ENCODE data around the gene ZBP1.

ZBP1 gene

DNA sequence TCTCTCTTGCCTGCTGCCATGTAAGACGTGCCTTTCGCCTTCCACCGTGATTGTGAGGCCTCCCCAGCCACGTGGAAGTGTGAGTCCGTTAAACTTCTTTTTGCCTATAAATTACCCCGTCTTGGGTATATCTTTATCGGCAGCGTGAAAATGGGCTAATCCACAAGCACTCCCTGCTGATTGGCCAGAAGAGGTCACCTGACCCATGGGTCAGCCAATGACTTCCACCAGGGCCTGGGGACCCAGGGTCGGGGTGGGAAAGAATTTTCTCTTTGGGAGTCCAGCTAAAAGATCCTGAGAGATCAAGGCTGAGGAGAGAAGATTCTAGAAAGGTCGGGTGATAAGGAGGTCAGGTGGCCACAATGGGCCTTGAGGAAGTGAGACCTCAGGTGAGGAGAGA, 17.1 kb downstream of the ZBP1 start:
- Mint-ChIP-seq H3K27me3 (no peaks in the 10 kb centered on the region), H3K9me3 (no peaks in the 10 kb centered on the region), H3K27ac (no peak overlapping the region), H3K36me3 (peaks cover 8% of the 10 kb centered on the region), H3K4me1 (peaks cover 15% of the 10 kb centered on the region), H3K4me3 (no peak overlapping the region)

DNA sequence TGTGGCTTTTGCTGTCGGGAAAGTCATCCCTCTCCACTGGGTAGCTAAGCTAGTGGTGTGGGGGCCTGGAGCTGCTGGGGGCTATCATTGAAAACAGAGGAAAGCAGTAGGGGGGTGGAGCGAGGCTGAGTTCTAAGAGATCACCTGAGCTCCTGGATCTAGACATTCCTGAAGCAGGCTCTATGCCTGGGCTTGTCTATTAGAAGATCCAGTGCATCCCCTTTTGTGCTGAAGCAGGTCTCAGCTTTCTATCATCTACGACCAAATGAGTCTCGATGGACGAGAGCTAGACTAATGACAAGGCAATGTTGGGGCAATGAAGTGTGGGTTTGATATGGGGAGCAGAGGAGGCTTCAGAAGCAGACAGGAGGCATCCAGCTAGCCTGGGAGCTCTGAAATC, 18.5 kb downstream of the ZBP1 start:
- Mint-ChIP-seq H3K27me3 (no peaks in the 10 kb centered on the region), H3K9me3 (no peaks in the 10 kb centered on the region), H3K36me3 (peaks cover 5% of the 10 kb centered on the region), H3K4me3 (no peak overlapping the region), H3K27ac (peak overlapping the region; percentile 23), H3K4me1 (peaks cover 15% of the 10 kb centered on the region)

DNA sequence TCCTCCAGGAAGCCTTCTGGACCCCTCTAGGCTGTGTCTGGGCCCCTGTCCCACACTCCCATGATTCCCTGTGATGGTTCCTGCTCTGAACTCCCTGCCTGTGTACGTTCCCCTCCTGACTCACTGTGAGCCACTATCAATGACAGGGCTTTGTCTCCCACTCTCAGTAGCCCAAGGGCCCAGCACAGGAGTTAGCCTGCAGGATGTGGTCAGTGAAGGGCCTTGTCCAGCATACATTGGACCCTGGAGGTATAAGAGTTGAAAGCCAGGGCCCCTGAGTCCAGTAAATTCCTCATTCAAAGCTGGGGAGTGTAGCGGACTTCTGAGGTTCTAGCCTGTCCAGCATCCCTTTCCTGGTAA, 19.0 kb downstream of the ZBP1 start:
- Mint-ChIP-seq H3K36me3 (peaks cover 4% of the 10 kb centered on the region), H3K4me3 (no peak overlapping the region), H3K4me1 (peaks cover 15% of the 10 kb centered on the region), H3K9me3 (no peaks in the 10 kb centered on the region), H3K27me3 (no peaks in the 10 kb centered on the region), H3K27ac (no peak overlapping the region)

DNA sequence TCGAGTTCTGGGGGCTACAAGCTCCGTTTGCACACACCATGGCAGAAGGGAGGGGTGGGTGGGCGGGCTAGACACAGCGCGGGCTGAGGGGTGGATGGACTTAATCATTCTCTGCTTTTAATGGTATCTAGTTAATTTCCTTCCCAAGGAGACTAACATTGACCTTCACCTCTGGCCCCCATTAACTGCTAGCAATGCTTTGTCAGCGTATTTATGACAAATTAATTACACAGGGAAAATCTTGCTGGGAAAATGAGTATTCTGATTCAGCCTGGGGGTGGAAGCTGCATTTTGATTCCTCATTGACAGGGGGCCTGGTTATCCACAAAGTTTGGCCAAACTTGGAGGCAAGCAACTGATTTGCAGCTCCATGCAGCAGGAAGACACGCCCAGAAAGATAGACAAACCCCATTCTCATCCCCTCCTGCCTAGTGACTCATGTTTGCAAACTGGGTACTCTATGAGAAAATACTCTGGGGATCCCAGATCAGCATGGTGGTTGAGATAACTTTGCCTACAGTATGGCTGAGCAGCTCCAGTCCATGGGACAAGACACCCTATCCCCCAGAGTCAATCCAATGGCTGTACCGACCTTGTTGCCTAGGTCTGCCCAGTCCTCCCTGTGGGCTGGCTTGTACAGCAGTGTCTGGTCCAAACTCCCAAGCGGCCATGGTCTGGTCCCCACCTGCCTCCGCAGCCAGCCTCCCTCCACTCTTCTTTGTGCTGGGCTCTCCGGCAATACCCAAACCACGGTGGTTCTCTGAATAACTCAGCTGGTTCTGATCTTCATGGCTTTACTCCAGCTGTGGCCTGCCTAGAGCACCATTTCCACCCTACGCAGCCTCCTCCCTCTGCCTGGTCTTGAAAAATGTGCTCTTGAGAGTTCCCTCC, 19.7 kb downstream of the ZBP1 start:
- Mint-ChIP-seq H3K36me3 (peaks cover 2% of the 10 kb centered on the region), H3K9me3 (no peaks in the 10 kb centered on the region), H3K4me1 (peaks cover 11% of the 10 kb centered on the region), H3K4me3 (no peak overlapping the region), H3K27ac (no peak overlapping the region), H3K27me3 (no peaks in the 10 kb centered on the region)

DNA sequence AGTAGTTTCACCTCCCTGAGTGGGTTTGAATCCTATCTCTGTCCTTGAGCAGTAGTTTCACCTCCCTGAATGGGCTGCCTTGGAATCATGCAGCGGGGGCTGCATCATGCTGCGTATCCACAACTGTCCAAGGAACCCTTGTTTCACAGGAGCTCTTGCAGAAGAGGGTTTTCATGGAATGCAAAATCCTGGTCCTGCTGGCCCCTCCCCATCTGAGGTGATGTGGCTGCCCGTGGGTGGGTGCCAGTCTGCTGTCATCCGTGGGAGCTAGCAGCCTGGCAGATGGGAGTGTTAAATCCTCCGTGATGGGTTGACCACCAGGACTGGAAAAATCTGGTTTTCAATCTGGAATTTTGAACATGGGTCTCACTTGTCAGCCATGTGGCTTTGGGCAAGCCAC, 21.7 kb downstream of the ZBP1 start:
- Mint-ChIP-seq H3K9me3 (no peaks in the 10 kb centered on the region), H3K36me3 (peaks cover 2% of the 10 kb centered on the region), H3K27me3 (no peaks in the 10 kb centered on the region), H3K4me1 (peaks cover 3% of the 10 kb centered on the region), H3K4me3 (no peak overlapping the region), H3K27ac (no peak overlapping the region)

DNA sequence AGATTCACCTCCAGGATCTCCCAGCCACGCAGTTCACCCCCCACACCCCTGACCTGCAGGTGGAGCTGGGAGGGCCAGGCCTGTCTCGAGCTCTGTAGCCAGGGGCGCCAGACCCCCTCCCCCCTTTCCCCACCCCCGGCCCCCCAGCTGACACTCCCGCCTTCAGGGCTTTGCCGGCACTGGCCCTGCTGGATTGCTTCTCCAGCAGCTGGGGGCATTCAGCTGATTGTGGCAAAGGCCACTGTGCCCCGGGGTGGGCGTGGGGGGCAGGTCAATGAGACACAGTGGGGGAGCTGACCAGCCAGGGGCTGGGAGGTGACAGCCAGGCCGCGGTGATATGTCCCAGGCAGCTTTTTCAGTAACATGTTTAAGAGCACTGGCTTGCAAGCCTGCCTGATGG, 22.2 kb downstream of the ZBP1 start:
- Mint-ChIP-seq H3K36me3 (peaks cover 1% of the 10 kb centered on the region), H3K27ac (no peak overlapping the region), H3K9me3 (no peaks in the 10 kb centered on the region), H3K27me3 (no peaks in the 10 kb centered on the region), H3K4me3 (no peak overlapping the region), H3K4me1 (peaks cover 3% of the 10 kb centered on the region)

DNA sequence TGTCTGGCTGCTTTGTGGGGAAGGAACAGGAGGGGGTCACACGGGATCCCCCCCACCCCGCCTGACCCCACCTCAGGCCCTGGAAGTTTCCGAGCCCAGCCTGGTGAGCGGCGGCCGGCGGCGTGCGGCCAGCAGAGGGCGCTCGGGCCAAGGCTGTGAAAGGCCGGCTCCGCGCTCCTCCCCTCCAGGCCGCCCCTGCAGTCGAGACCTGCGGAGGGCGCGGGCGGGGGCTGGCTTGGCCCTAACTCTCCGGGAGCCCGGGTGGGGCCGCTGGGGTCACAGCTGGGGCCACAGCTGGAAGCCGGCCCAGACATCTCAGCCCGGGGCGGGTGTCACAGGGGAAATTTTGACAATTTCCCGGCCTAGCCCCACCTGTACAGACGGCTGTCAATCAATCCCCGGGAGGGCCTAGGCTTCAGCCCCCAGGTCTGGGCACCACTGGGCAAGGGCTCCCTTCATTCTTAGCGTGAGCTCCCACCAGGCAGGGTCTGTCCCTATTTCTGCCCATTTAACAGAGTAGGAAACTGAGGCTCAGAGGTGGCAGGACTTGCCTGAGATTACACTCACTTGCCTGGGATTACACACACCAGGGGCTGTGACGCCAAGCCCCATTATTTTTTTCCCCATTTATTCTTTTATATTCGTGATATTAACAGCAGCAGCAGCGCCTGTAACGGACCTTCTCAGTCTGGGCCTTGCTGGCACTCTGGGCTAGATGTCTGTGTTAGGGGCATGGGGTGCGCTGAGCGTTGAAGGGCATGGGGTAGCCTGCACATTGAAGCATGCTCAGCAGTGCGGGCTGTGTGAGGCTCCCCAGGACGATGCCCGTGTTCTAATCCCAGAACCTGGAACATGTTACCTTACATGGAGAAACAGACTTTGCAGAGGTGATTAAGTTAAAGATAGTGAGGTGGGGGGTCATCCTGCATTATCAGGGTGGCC, 23.0 kb downstream of the ZBP1 start:
- peak overlapping the region; percentile 4 for H3K4me3 Mint-ChIP-seq
- peaks cover 3% of the 10 kb centered on the region for H3K4me1 Mint-ChIP-seq
- H3K27ac Mint-ChIP-seq: no peak overlapping the region

DNA sequence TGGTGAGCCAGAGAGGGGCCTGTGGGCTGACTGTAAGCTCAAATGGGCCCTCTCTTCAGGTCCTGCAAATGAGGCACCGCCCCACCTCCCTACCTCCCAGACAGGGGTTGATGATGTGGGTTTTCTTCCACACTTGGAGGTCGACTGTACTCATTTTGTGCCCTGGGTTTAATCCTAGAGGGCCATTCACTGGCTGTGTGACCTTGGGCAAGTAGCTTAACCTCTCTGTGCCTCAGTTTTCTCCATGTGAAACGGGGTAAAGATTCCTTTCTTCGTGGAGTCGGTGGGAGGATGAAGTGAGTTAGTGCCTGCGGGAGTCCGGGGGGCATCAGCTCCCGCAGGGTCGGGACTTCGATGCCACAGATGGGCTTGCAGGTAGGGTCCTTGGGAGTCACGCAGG, 23.9 kb downstream of the ZBP1 start:
- no peaks in the 10 kb centered on the region for H3K9me3 Mint-ChIP-seq

More for the DNA sequence above, 23.0 kb downstream of the ZBP1 start:
- Mint-ChIP-seq H3K27me3 (no peaks in the 10 kb centered on the region), H3K9me3 (no peaks in the 10 kb centered on the region), H3K36me3 (no peaks in the 10 kb centered on the region)

DNA sequence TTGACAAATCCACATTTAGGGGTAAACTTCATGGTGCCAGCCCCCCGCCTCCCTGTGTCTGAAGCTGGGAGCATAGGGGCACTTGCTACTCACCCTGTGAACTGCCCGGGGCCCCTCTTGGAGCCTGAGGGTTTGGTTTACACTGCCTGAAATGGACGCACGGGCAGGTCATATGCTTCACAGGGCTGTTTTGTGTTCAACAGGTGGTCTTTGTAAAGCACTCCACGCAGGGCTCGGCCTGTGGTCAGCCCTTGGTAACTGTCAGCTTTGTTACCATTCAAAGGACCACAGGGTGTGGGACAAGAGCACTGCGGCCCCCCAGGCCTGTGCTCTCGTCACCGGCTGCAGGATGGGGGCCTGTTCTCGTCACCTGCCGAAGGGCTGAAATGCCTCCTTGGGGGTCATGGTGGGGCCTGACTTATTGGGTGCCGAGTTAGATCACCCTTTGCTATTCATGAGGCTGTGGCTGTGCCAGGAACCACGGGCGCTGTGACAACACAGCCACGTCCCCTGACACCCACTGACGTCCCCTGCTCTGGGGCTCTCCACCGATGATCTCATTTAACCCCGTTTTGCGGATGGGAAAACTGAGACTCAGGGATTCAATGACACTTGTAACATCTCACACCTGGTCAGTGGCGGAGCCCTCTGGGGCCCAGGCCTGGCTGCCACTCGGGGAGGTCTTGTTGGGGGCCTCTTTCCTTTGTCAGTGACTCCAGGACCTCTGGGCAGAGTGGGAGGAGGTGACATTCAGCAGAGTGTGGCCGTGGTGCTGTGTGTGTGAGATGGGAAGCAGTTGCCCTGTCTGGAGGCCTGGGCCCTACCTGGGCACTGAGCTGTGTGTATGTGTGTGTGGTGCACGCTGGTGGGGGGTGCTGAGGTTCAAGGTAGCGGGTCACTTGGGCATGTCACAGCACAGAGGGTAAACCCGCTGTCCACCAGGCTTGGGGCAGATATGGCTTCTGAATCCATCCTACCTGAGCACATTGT, 24.9 kb downstream of the ZBP1 start:
- Mint-ChIP-seq H3K9me3 (no peaks in the 10 kb centered on the region), H3K4me1 (peaks cover 3% of the 10 kb centered on the region), H3K4me3 (no peak overlapping the region), H3K27me3 (no peaks in the 10 kb centered on the region), H3K27ac (no peak overlapping the region), H3K36me3 (no peaks in the 10 kb centered on the region)

More for the DNA sequence above, 23.9 kb downstream of the ZBP1 start:
- Mint-ChIP-seq H3K27me3 (no peaks in the 10 kb centered on the region), H3K36me3 (no peaks in the 10 kb centered on the region), H3K4me3 (no peak overlapping the region), H3K27ac (no peak overlapping the region), H3K4me1 (peaks cover 3% of the 10 kb centered on the region)

DNA sequence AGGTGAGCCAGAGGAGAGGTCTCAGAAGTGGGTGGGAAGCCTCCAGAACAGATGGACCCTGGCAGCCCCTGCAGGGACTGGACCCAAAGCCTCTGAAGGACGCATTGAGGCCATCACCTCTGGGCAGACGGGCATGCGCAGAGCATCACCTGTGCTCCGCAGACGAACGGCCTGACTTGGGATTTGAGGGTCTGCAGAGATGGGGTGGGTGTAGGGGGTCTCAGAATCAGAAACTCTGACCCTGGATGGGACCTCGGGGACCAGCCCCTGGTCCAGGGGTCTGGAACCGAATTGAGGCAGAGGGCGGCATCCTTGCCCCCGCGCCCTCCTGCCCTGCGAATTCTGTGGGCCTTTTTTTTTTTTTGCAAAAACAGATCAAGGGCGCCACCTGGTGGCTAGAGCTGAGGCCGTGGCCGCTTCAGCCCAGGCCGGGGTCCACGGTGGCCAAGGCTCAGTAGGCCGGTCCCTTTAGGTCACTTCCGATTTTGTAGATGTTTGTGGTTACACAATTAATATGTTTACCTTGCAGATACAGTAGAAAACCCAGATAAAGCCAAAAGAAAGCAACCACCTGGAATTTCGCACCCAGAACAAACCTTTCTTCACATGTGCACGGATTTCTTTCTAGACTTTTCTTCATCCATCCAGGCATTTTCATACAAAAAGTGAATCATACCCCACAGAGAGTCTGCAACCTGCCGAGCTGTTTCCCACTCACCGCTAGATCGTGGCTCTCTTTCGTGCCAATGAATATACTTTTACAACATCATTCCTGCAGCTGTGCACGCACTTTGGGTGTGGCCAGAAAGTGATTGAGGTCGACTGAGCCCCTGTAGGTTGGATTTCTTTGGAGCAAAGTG, 25.9 kb downstream of the ZBP1 start:
- Mint-ChIP-seq H3K4me3 (no peak overlapping the region), H3K27ac (no peak overlapping the region), H3K27me3 (no peaks in the 10 kb centered on the region), H3K9me3 (no peaks in the 10 kb centered on the region), H3K36me3 (no peaks in the 10 kb centered on the region), H3K4me1 (peaks cover 3% of the 10 kb centered on the region)

DNA sequence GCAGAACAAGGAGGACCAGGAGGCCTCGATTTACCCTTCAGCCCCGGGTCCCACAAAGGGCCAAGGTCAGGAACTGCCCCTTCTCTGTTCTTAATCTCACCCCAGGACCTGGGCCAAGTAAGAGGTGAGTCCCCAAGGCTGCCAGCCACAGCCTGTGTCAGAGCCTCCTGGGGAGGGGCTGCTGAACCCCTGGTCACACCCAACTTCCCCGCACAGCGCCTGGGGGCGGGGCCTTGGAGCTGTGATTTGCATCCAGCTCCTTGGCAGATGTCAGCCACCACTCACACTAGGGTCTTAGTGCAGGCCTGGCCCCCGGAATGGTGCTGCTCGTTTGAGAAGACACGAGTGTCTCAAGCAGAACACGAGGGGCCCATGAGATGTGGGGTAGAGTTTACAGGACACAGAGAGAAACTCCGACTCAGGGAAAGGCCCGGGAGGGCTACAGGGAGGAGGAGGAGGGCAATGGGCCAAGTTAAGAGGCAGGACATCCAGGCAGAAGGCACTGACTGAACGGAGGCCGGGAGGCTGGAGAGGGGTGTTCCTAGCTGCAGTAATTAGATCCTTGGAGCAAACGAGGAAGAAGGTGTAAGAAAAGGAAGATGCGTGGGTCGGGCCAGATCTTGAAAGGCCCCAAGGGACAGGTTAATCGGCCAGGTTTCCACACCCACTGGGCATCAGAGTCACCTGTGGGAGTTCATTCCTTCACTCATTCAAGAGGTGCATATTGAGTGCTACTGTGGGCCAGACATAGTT, 26.9 kb downstream of the ZBP1 start:
- Mint-ChIP-seq H3K27me3 (no peaks in the 10 kb centered on the region), H3K4me3 (no peak overlapping the region), H3K27ac (no peak overlapping the region)

DNA sequence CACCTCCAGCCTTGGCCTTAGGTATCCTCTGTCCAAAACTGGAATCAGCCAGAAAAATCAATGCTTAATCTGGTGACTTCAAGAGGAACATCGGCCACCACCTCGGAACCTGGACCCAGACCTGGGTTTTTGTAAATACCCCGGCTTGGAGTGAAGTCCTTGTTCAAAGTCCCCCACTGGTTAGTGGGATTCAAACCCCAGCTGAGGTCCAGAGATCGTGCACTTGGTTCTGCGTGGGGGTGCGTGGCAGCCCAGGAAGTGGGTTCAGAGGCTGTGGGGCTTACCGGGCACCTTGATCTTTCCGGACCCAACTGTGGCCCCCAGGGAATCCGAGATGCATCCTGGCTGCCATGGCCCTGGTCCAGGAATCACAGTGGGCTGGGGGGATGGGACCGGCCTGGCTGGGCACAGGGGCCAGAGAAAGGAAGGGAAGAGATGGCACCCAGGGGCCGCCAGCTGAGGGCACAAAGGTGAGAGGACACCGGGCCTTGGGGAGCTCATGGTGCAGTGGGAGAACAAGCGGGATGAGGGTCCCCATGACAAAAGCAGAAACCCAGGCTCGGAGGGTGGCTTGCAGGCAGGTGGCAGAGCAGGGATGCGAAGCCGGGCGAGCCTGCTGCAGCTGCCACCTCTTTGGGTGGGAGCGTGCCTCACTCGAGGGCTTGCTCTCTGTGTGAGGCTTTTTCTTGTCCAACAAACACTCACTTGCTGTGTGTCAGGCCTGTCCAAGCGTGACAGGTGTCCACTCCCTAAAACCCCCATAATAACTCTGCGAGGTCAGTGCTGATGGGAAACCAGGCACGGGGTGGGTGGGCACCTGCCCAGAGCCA, 27.7 kb downstream of the ZBP1 start:
- Mint-ChIP-seq H3K4me3 (no peak overlapping the region), H3K27ac (no peak overlapping the region), H3K4me1 (peaks cover 3% of the 10 kb centered on the region), H3K36me3 (no peaks in the 10 kb centered on the region), H3K9me3 (no peaks in the 10 kb centered on the region), H3K27me3 (no peaks in the 10 kb centered on the region)

More for the DNA sequence above, 26.9 kb downstream of the ZBP1 start:
- Mint-ChIP-seq H3K36me3 (no peaks in the 10 kb centered on the region), H3K9me3 (no peaks in the 10 kb centered on the region), H3K4me1 (peaks cover 3% of the 10 kb centered on the region)
